Transverse colon (tissue), 4 donors: ENCODE results near the gene FAM118A. TPM values are rescaled to one million over a fixed set of nuclear protein-coding genes. Genes with fewer than 3 reads are reported as not detected.
"Not testable (repeated sequence)": the region's sequence is repeated elsewhere in the genome, so short reads cannot be mapped to it uniquely, and the experiment has no call there.

ENCODE experiments used
- DNase-seq: peaks from one replicate; pipeline ENCODE4 v3.0.0-alpha.2; 2019
- H3K27ac ChIP-seq, 4 donors: fragments of 200-600 bp; sonication (generic); 2 replicates each; pipeline ENCODE4 v1.5.1; 2016 to 2018; ENCODE audit warnings: inconsistent platforms in 4 of 4
- H3K27me3 ChIP-seq: fragments of 200-600 bp; sonication (generic); 2 replicates; pipeline ENCODE4 v1.5.1; 2017; ENCODE audit warnings: inconsistent platforms
- H3K36me3 ChIP-seq, 4 donors: fragments of 200-600 bp; sonication (generic); 2 replicates each; pipeline ENCODE4 v1.5.1; 2017 to 2019; ENCODE audit warnings: inconsistent platforms in 4 of 4
- H3K4me1 ChIP-seq, 4 donors: fragments of 200-600 bp; sonication (generic); 2 replicates each; pipeline ENCODE4 v1.5.1; 2017 to 2020; ENCODE audit warnings: inconsistent platforms in 4 of 4
- H3K4me3 ChIP-seq, 4 donors: fragments of 200-600 bp; sonication (generic); 1 replicate in 1 of 4; 2 replicates in 3 of 4; pipeline versions ENCODE4 v1.5.1 to v1.6.1; 2017 to 2019; ENCODE audit warnings: inconsistent platforms in 4 of 4
- H3K9me3 ChIP-seq, 2 donors: fragments of 200-600 bp; sonication (generic); 2 replicates each; pipeline ENCODE4 v1.5.1; 2017 to 2019; ENCODE audit warnings: inconsistent platforms in 2 of 2
- EP300 ChIP-seq: sonication (generic); formaldehyde crosslinking; IDR thresholded peaks from one replicate; pipeline ENCODE4 v1.6.1; 2017; ENCODE audit warnings: antibody characterized with exemption, low read depth
- POLR2A ChIP-seq: fragments of 450-650 bp; IDR thresholded peaks from one replicate; pipeline ENCODE4 v1.6.1; 2016; ENCODE audit warnings: antibody characterized with exemption, mild to moderate bottlenecking, moderate library complexity
- POLR2AphosphoS5 ChIP-seq, 3 donors: sonication (generic); formaldehyde crosslinking; IDR thresholded peaks; one replicate each; pipeline ENCODE4 v1.6.1; 2016; ENCODE audit warnings: antibody characterized with exemption in 3 of 3
- WGBS, 2 donors: methylation state at CpG; one replicate each; pipeline ENCODE4 v1.1.5; 2018; ENCODE audit warnings: low coverage in 1 of 2; 5-methylcytosine and 5-hydroxymethylcytosine counted together
- in situ Hi-C, 4 donors: fragments of 200-750 bp; cut with MboI; loops; one replicate each; pipeline versions ENCODE4 v1.15.0 to v1.15.1; 2017; ENCODE audit warnings: low sequenced_read_pairs in 3 of 4, low pct_ligation_motif_present in 1 of 4, low pct_unique_long_range_greater_than_20kb in 1 of 4
- intact Hi-C: fragments of 100-400 bp; cut with DNase I; formaldehyde crosslinking; loops from one replicate; pipeline ENCODE4 v1.15.1; 2023; ENCODE audit warnings: low total_unique reads
- total RNA-seq, 4 donors: library from RNA; depleted of rRNA; stranded (reverse); fragments of >200 nt; gene quantifications; one replicate each; pipeline ENCODE4 v1.1.0, GENCODE V29; 2016
- TF ChIP-seq, protein P1 (sequence below), 5 experiments: fragments of 200-600 bp in 3 of 5; fragments of 450-650 bp in 2 of 5; sonication (generic) in 3 of 5; IDR thresholded peaks; 1 replicate in 2 of 5; 2 replicates in 3 of 5; pipeline ENCODE4 v1.5.1; 2016 to 2017; ENCODE audit warnings: antibody characterized with exemption in 5 of 5, inconsistent platforms in 3 of 5, mild to moderate bottlenecking in 2 of 5, moderate library complexity in 1 of 5

Gene FAM118A
- total RNA-seq, 4 donors from 2014 or later: 46.0 to 424 (median 210) TPM

- DNase-seq: no peak
- in situ Hi-C loops (loop anchor here in 1 of 4 donors (10.0 kb wide), 1 partner anchor 60 kb away; no protein-coding TSS in a partner anchor), intact Hi-C loops (no loop called here)
- Histone ChIP-seq H3K9me3 (no peaks in the 10 kb centered on the region), H3K4me3 (no peak overlapping the region), H3K27me3 (no peaks in the 10 kb centered on the region), H3K27ac (no peak overlapping the region), H3K4me1 (peaks cover 2 to 8% (median 8%) of the 10 kb centered on the region in 4 donors), H3K36me3 (peaks cover 0 to 28% (median 12%) of the 10 kb centered on the region in 4 donors)
- 90% methylated on average over 12 of the region's 12 CpGs; no CpG with 5 or more reads in 1 of the 2 donors for WGBS, 2 donors
- TF ChIP-seq EP300: no peak
- TF ChIP-seq POLR2A: no peak
- no peak for TF ChIP-seq POLR2AphosphoS5 (IDR thresholded peaks at IDR 0.05)
- TF ChIP-seq, protein P1, sequence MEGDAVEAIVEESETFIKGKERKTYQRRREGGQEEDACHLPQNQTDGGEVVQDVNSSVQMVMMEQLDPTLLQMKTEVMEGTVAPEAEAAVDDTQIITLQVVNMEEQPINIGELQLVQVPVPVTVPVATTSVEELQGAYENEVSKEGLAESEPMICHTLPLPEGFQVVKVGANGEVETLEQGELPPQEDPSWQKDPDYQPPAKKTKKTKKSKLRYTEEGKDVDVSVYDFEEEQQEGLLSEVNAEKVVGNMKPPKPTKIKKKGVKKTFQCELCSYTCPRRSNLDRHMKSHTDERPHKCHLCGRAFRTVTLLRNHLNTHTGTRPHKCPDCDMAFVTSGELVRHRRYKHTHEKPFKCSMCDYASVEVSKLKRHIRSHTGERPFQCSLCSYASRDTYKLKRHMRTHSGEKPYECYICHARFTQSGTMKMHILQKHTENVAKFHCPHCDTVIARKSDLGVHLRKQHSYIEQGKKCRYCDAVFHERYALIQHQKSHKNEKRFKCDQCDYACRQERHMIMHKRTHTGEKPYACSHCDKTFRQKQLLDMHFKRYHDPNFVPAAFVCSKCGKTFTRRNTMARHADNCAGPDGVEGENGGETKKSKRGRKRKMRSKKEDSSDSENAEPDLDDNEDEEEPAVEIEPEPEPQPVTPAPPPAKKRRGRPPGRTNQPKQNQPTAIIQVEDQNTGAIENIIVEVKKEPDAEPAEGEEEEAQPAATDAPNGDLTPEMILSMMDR (IDR thresholded peaks at IDR 0.05): no peak
Measured at GRCh38 chr22:45324311-45324711, 14.6 kb downstream of the FAM118A start.

DNA sequence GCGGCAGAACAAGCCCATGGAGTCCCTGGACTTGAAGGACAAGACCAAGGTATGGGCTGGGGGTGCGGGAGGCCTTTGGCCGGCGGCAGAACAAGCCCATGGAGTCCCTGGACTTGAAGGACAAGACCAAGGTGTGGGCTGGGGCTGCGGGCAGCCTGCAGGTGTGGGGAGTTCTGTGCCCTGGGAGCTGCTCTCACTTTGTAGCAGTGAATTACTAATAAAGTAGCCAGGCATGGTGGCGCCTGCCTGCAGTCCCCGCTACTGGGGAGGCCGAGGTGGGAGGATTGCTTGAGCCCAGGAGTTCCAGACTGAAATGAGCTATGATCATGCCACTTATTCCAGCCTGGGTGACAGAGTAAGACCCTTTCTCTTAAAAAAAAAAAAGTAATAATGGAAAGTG lies 18.5 kb downstream of the FAM118A start:
- H3K4me1 ChIP-seq, H3K27me3 ChIP-seq, H3K4me3 ChIP-seq, DNase-seq, H3K27ac ChIP-seq, H3K9me3 ChIP-seq, intact Hi-C loops: not testable (repeated sequence)
- peaks cover 0 to 53% (median 19%) of the 10 kb centered on the region in 4 donors for H3K36me3 ChIP-seq
- WGBS, 2 donors: 83% methylated on average over 7 of the region's 8 CpGs; no CpG with 5 or more reads in 1 of the 2 donors
- in situ Hi-C loops: loop anchor here in 1 of 4 donors (10.0 kb wide), 1 partner anchor 63 kb away; no protein-coding TSS in a partner anchor

DNA sequence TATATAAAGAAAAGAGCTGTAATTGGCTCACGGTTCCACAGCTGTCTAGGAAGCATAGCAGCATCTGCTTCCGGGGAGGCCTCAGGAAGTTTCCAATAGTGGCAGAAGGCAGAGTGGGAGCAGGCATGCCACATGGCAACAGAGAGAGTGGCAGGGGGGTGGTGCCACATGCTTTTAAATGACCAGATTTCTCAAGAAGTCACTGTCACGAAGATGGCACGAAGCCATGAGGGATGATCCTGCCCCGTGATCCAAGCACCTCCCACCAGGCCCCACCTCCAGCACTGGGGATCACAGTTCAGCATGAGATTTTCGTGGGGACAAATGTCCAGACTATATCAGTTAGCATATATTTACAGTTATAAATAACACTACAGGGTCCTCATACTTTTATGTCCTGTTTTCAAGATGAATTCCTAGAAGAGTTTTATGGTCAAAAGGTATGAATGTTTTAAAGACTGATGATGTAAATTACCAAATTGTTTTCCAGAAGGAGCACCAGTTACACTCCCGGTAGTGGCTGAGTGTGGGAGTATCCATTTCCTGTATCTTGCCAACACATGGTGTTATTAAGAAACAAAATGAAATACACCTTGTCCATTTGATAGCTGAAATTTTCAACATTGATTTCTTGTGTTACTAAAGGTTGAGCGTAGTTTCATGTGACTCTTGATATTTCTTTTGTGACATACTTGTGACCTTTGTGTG lies 19.2 kb downstream of the FAM118A start:
- no peak for DNase-seq
- WGBS, 2 donors: 69 to 86% methylated on average over 4 to 8 of the region's 8 CpGs
- intact Hi-C loops (no loop called here), in situ Hi-C loops (loop anchor here in 1 of 4 donors (10.0 kb wide), 1 partner anchor 64 kb away; no protein-coding TSS in a partner anchor)
- Histone ChIP-seq H3K9me3 (no peaks in the 10 kb centered on the region), H3K4me3 (no peak overlapping the region), H3K36me3 (peaks cover 0 to 46% (median 15%) of the 10 kb centered on the region in 4 donors), H3K4me1 (no peaks in the 10 kb centered on the region), H3K27me3 (no peaks in the 10 kb centered on the region), H3K27ac (no peak overlapping the region)
- TF ChIP-seq, protein P1 (IDR thresholded peaks at IDR 0.05): no peak
- TF ChIP-seq EP300 (no peak), POLR2A (no peak), POLR2AphosphoS5 (IDR thresholded peaks at IDR 0.05) (no peak)

DNA sequence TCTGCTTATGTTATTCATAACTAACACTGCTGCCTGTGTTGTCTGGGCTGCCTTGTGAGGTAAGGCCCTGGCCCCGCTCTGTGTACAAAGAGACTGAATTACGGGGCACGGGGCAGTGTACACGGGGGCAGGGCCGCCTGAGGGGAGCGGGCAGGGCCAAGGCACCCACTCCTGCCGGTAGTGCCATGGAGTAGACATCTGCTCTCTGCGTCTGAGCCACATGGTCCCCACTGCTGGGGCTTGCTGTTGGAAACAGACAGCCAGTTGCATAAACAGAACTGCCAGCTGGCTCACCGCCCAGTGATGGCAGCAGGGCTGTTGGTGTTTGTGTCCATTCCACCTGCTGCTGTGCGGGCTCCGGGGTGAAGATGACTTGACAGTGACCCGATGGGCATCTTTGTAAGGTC lies 19.8 kb downstream of the FAM118A start:
- no peak for TF ChIP-seq EP300
- TF ChIP-seq, protein P1 (IDR thresholded peaks at IDR 0.05): no peak
- TF ChIP-seq POLR2AphosphoS5 (IDR thresholded peaks at IDR 0.05): peak in 1 of 3 donors; percentile 23
- in situ Hi-C loops: loop anchor here in 1 of 4 donors (10.0 kb wide), 1 partner anchor 65 kb away; no protein-coding TSS in a partner anchor
- Histone ChIP-seq H3K9me3 (no peaks in the 10 kb centered on the region), H3K27me3 (no peaks in the 10 kb centered on the region), H3K36me3 (peaks cover 0 to 43% (median 15%) of the 10 kb centered on the region in 4 donors), H3K27ac (no peak overlapping the region), H3K4me1 (no peaks in the 10 kb centered on the region), H3K4me3 (no peak overlapping the region)
- no peak for DNase-seq
- WGBS, 2 donors: 79% methylated on average over 12 of the region's 12 CpGs; no CpG with 5 or more reads in 1 of the 2 donors
- intact Hi-C loops: no loop called here
